Ishikawa (cell line): ENCODE results near the gene KDM4E.

Experiments used
- CREB1 ChIP-seq: IDR thresholded peaks from 2 replicates; pipeline ENCODE4 v1.6.1; 2012; ENCODE audit warnings: low read depth
- EP300 ChIP-seq: IDR thresholded peaks from 2 replicates; pipeline ENCODE4 v1.6.1; 2012; ENCODE audit warnings: borderline replicate concordance
- RAD21 ChIP-seq: IDR thresholded peaks from 2 replicates; pipeline ENCODE4 v1.6.1; 2012; ENCODE audit warnings: low read depth
- TAF1 ChIP-seq: IDR thresholded peaks from 2 replicates; pipeline ENCODE4 v1.6.1; 2012; ENCODE audit warnings: low read depth, mild to moderate bottlenecking
- TCF12 ChIP-seq: IDR thresholded peaks from 2 replicates; pipeline ENCODE4 v1.6.1; 2012; ENCODE audit warnings: low read depth
- TEAD4 ChIP-seq: IDR thresholded peaks from 2 replicates; pipeline ENCODE4 v1.6.1; 2012
- YY1 ChIP-seq: IDR thresholded peaks from 2 replicates; pipeline ENCODE4 v1.6.1; 2012; ENCODE audit warnings: low read depth
- TF ChIP-seq, protein P1 (sequence below): IDR thresholded peaks from 2 replicates; pipeline ENCODE4 v1.6.1; 2012; ENCODE audit warnings: low read depth, mild to moderate bottlenecking
- TF ChIP-seq, protein P2 (sequence below): IDR thresholded peaks from 2 replicates; pipeline ENCODE4 v1.6.1; 2012
- TF ChIP-seq, protein P3 (sequence below): IDR thresholded peaks from 2 replicates; pipeline ENCODE4 v1.6.1; 2012

DNA sequence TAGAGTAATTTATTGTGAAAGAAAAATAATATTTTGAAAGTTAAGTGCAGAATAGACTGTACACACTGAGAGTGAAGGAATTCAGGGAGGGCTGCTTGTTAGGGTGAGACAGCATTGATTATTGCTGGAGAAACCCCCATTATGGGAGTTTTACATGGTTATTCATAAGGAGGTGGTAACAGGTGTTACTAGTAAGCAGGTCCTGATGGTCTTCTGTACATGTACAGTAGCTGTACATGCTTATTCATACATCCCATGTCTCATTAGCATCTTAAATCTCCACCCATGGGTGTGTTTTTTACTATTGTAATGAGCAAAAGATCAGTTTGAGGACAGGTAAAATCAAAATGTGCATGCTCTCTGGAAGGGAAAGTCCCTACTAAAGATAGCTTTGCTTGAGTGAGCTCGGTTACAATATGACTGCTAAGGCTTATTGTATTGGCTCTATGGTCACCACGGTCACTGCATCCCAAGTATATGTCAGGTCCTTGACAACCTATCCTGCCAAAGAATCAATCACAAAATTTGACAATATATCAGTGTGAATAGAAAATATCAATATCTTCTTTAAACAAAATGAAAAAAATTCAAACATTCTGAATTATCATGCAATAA lies 30.3 kb downstream of the KDM4E start:
- TF ChIP-seq YY1 (no peak), TCF12 (no peak), TAF1 (no peak), EP300 (no peak), RAD21 (no peak), CREB1 (no peak), TEAD4 (no peak)
- TF ChIP-seq, protein P1, sequence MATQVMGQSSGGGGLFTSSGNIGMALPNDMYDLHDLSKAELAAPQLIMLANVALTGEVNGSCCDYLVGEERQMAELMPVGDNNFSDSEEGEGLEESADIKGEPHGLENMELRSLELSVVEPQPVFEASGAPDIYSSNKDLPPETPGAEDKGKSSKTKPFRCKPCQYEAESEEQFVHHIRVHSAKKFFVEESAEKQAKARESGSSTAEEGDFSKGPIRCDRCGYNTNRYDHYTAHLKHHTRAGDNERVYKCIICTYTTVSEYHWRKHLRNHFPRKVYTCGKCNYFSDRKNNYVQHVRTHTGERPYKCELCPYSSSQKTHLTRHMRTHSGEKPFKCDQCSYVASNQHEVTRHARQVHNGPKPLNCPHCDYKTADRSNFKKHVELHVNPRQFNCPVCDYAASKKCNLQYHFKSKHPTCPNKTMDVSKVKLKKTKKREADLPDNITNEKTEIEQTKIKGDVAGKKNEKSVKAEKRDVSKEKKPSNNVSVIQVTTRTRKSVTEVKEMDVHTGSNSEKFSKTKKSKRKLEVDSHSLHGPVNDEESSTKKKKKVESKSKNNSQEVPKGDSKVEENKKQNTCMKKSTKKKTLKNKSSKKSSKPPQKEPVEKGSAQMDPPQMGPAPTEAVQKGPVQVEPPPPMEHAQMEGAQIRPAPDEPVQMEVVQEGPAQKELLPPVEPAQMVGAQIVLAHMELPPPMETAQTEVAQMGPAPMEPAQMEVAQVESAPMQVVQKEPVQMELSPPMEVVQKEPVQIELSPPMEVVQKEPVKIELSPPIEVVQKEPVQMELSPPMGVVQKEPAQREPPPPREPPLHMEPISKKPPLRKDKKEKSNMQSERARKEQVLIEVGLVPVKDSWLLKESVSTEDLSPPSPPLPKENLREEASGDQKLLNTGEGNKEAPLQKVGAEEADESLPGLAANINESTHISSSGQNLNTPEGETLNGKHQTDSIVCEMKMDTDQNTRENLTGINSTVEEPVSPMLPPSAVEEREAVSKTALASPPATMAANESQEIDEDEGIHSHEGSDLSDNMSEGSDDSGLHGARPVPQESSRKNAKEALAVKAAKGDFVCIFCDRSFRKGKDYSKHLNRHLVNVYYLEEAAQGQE = no peak
- TF ChIP-seq, protein P2, sequence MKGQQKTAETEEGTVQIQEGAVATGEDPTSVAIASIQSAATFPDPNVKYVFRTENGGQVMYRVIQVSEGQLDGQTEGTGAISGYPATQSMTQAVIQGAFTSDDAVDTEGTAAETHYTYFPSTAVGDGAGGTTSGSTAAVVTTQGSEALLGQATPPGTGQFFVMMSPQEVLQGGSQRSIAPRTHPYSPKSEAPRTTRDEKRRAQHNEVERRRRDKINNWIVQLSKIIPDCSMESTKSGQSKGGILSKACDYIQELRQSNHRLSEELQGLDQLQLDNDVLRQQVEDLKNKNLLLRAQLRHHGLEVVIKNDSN = no peak
- TF ChIP-seq, protein P3, sequence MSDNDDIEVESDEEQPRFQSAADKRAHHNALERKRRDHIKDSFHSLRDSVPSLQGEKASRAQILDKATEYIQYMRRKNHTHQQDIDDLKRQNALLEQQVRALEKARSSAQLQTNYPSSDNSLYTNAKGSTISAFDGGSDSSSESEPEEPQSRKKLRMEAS = no peak
